Mononuclear cell (primary cell): ENCODE measurements around the gene SH2D3A. TPM values are rescaled to one million over a fixed set of nuclear protein-coding genes. Genes with fewer than 3 reads are reported as not detected.
"Not testable (repeated sequence)": the region's sequence is repeated elsewhere in the genome, so short reads cannot be mapped to it uniquely, and the experiment has no call there.

Experiments used
- H3K27me3 ChIP-seq: 2 replicates; pipeline ENCODE4 v1.6.0; 2011; ENCODE audit warnings: low read length, control low read depth; ENCODE audit not compliant: insufficient read depth
- H3K4me1 ChIP-seq: 2 replicates; pipeline ENCODE4 v1.5.1; 2011; ENCODE audit warnings: mild to moderate bottlenecking, low read length, control low read depth; ENCODE audit not compliant: insufficient read depth
- H3K4me3 ChIP-seq: 2 replicates; pipeline ENCODE4 v1.5.1; 2011; ENCODE audit warnings: mild to moderate bottlenecking, low read length, moderate library complexity
- H3K9me3 ChIP-seq: 2 replicates; pipeline ENCODE4 v1.5.1; 2011; ENCODE audit warnings: low read depth, mild to moderate bottlenecking, control low read depth, low read length
- total RNA-seq: library from RNA; depleted of rRNA; stranded (reverse); fragments of >200 nt; gene quantifications from one replicate; pipeline ENCODE4 v1.2.3, GENCODE V29; 2012

Gene SH2D3A
- total RNA-seq, result 14.0 TPM

- peaks cover 53% of the 10 kb centered on the region for H3K4me1 ChIP-seq
- no peaks in the 10 kb centered on the region for H3K27me3 ChIP-seq
- peak within 1 kb of the TSS; percentile 51 for H3K4me3 ChIP-seq
- H3K9me3 ChIP-seq, result no peaks in the 10 kb centered on the region
Observed at GRCh38 chr19:6767357-6768235, at the start of gene SH2D3A. Gene SH2D3A (minus strand): TSS chr19:6767435. CDS start chr19:6763748, 3,687 bp downstream.

- Histone ChIP-seq H3K4me3 (no peak overlapping the region), H3K27me3 (no peaks in the 10 kb centered on the region), H3K4me1 (peaks cover 45% of the 10 kb centered on the region), H3K9me3 (no peaks in the 10 kb centered on the region)
Observed at GRCh38 chr19:6813659-6814058, 46.4 kb upstream of the SH2D3A start.

- no peaks in the 10 kb centered on the region for H3K9me3 ChIP-seq
- no peak overlapping the region for H3K4me3 ChIP-seq
- peaks cover 45% of the 10 kb centered on the region for H3K4me1 ChIP-seq
- H3K27me3 ChIP-seq, result no peaks in the 10 kb centered on the region
Observed at GRCh38 chr19:6812612-6813011, 45.4 kb upstream of the SH2D3A start.

- H3K9me3 ChIP-seq, result no peaks in the 10 kb centered on the region
- peaks cover 45% of the 10 kb centered on the region for H3K4me1 ChIP-seq
- no peaks in the 10 kb centered on the region for H3K27me3 ChIP-seq
- H3K4me3 ChIP-seq, result no peak overlapping the region
Observed at GRCh38 chr19:6811906-6812305, 44.7 kb upstream of the SH2D3A start.

GRCh38 chr19:6811378-6811777 is 44.1 kb upstream of the SH2D3A start:
- Histone ChIP-seq H3K4me3 (no peak overlapping the region), H3K9me3 (no peaks in the 10 kb centered on the region), H3K4me1 (peaks cover 48% of the 10 kb centered on the region), H3K27me3 (no peaks in the 10 kb centered on the region)

- H3K4me3 ChIP-seq, result no peak overlapping the region
Observed at GRCh38 chr19:6809262-6809661, 42.0 kb upstream of the SH2D3A start.

GRCh38 chr19:6808494-6808893 is 41.3 kb upstream of the SH2D3A start:
- Histone ChIP-seq H3K4me3 (no peak overlapping the region), H3K9me3 (no peaks in the 10 kb centered on the region), H3K27me3 (no peaks in the 10 kb centered on the region), H3K4me1 (peaks cover 42% of the 10 kb centered on the region)

More at GRCh38 chr19:6809262-6809661, 42.0 kb upstream of the SH2D3A start:
- Histone ChIP-seq H3K9me3 (no peaks in the 10 kb centered on the region), H3K4me1 (peaks cover 42% of the 10 kb centered on the region), H3K27me3 (no peaks in the 10 kb centered on the region)

- Histone ChIP-seq H3K4me1 (peaks cover 48% of the 10 kb centered on the region), H3K4me3 (no peak overlapping the region), H3K27me3 (no peaks in the 10 kb centered on the region), H3K9me3 (no peaks in the 10 kb centered on the region)
Observed at GRCh38 chr19:6807291-6807690, 40.1 kb upstream of the SH2D3A start.

- H3K9me3 ChIP-seq, result no peaks in the 10 kb centered on the region
- no peak overlapping the region for H3K4me3 ChIP-seq
- peaks cover 43% of the 10 kb centered on the region for H3K4me1 ChIP-seq
- no peaks in the 10 kb centered on the region for H3K27me3 ChIP-seq
Observed at GRCh38 chr19:6806488-6806887, 39.3 kb upstream of the SH2D3A start.

- Histone ChIP-seq H3K9me3 (no peaks in the 10 kb centered on the region), H3K4me3 (no peak overlapping the region), H3K27me3 (no peaks in the 10 kb centered on the region), H3K4me1 (peaks cover 62% of the 10 kb centered on the region)
Observed at GRCh38 chr19:6803036-6803404, 35.8 kb upstream of the SH2D3A start.

- H3K9me3 ChIP-seq, result no peaks in the 10 kb centered on the region
- H3K4me3 ChIP-seq, result peak overlapping the region; percentile 24
- peaks cover 67% of the 10 kb centered on the region for H3K4me1 ChIP-seq
- no peaks in the 10 kb centered on the region for H3K27me3 ChIP-seq
Observed at GRCh38 chr19:6802336-6803035, 35.3 kb upstream of the SH2D3A start.

- Histone ChIP-seq H3K4me3 (peak overlapping the region; percentile 40), H3K4me1 (peaks cover 75% of the 10 kb centered on the region), H3K27me3 (no peaks in the 10 kb centered on the region), H3K9me3 (no peaks in the 10 kb centered on the region)
Observed at GRCh38 chr19:6801485-6802086, 34.4 kb upstream of the SH2D3A start.

GRCh38 chr19:6800991-6801484 is 33.8 kb upstream of the SH2D3A start:
- Histone ChIP-seq H3K4me1 (peaks cover 75% of the 10 kb centered on the region), H3K4me3 (peak overlapping the region; percentile 40), H3K9me3 (no peaks in the 10 kb centered on the region), H3K27me3 (no peaks in the 10 kb centered on the region)

- H3K9me3 ChIP-seq, H3K27me3 ChIP-seq, H3K4me3 ChIP-seq: not testable (repeated sequence)
- peaks cover 75% of the 10 kb centered on the region for H3K4me1 ChIP-seq
Observed at GRCh38 chr19:6800160-6800790, 33.0 kb upstream of the SH2D3A start.

GRCh38 chr19:6797646-6798045 is 30.4 kb upstream of the SH2D3A start:
- Histone ChIP-seq H3K9me3 (no peaks in the 10 kb centered on the region), H3K4me1 (peaks cover 62% of the 10 kb centered on the region), H3K4me3 (no peak overlapping the region), H3K27me3 (no peaks in the 10 kb centered on the region)
